ENCODE data around the gene RAD51B.

Gene RAD51B

GRCh38 chr14:68154275-68154674 lies 334.7 kb downstream of the RAD51B start:
- DNase-seq: no peak

- DNase-seq: no peak
Observed at GRCh38 chr14:68157971-68158371, 338.4 kb downstream of the RAD51B start.

- DNase-seq: no peak
Observed at GRCh38 chr14:68158640-68159039, 339.1 kb downstream of the RAD51B start.

- no peak for DNase-seq
Observed at GRCh38 chr14:68159701-68160633, 340.4 kb downstream of the RAD51B start.

GRCh38 chr14:68160779-68161546 lies 341.4 kb downstream of the RAD51B start:
- no peak for DNase-seq

- no peak for DNase-seq
Observed at GRCh38 chr14:68162887-68163286, 343.3 kb downstream of the RAD51B start.

GRCh38 chr14:68164711-68165113 lies 345.1 kb downstream of the RAD51B start:
- DNase-seq: no peak

- DNase-seq: no peak
Observed at GRCh38 chr14:68165274-68165843, 345.8 kb downstream of the RAD51B start.

GRCh38 chr14:68166731-68167382 lies 347.3 kb downstream of the RAD51B start:
- DNase-seq: no peak

GRCh38 chr14:68167383-68168087 lies 348.0 kb downstream of the RAD51B start:
- no peak for DNase-seq

GRCh38 chr14:68168460-68169109 lies 349.0 kb downstream of the RAD51B start:
- DNase-seq: no peak

GRCh38 chr14:68172216-68172615 lies 352.6 kb downstream of the RAD51B start:
- DNase-seq: no peak

- no peak for DNase-seq
Observed at GRCh38 chr14:68172627-68173026, 353.0 kb downstream of the RAD51B start.

- DNase-seq: no peak
Observed at GRCh38 chr14:68173227-68173972, 353.8 kb downstream of the RAD51B start.

- no peak for DNase-seq
Observed at GRCh38 chr14:68174446-68174845, 354.9 kb downstream of the RAD51B start.

- no peak for DNase-seq
Observed at GRCh38 chr14:68176687-68177086, 357.1 kb downstream of the RAD51B start.

GRCh38 chr14:68177728-68178127 lies 358.1 kb downstream of the RAD51B start:
- no peak for DNase-seq

- no peak for DNase-seq
Observed at GRCh38 chr14:68178282-68178681, 358.7 kb downstream of the RAD51B start.

- DNase-seq: no peak
Observed at GRCh38 chr14:68181519-68182326, 362.1 kb downstream of the RAD51B start.

- DNase-seq: no peak
Observed at GRCh38 chr14:68182492-68182891, 362.9 kb downstream of the RAD51B start.

All from stimulated activated CD4-positive, alpha-beta T cell treated with anti-CD3 and anti-CD28 coated beads, Interleukin-4, amount 100 ng/mL, for 1 hour (primary cell).